Superior temporal gyrus (tissue), 1 donor: ENCODE data around the gene CORO1C.
"Not testable (repeated sequence)": the region's sequence is repeated elsewhere in the genome, so short reads cannot be mapped to it uniquely, and the experiment has no call there.

ENCODE experiments used
- DNase-seq: peaks from one replicate; pipeline ENCODE4 v3.0.0-alpha.2; 2016; ENCODE audit errors: extremely low spot score

The CORO1C gene

DNA sequence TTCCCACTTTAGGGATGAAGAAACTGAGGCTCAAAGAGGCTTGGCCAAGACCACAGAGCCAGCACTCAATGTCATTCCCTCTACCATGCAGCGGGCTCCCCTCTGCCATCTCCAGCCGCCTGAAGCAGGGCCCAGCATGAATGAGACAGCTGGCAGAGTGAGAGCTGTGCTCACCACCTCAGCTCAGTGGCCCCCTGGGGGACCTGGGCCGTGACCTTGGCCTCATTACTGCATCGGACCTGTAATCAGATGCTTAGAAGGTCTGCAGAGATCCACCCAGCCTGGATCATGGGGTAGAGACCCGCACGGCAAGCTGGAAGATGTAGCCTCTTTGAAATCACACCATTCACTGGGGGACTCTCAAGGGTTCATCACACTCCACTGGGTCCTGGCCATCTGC is 22.7 kb upstream of the CORO1C start:
- DNase-seq = no peak

- no peak for DNase-seq
These were observed 21.1 kb upstream of the CORO1C start for GRCh38 chr12:108752387-108752786.

DNA sequence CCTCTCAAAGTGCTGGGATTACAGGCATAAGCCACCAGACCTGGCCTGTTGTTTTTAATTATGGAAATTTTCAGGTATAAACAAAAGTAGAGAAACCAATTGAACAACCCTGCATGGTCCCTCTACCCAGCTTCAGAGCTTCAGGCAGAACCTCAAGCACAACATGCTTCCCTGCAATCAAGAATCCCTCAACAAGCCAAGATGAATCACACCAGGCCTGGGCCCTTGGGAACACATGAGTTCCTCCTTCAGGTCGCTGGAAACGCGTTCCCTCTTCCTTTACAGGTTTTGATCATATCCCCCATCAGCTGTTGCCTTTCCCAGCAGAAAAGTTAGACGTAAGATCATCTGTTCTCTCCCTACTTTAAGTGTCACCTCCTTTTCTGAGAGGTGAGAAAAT is 20.5 kb upstream of the CORO1C start:
- DNase-seq = no peak

- not testable (repeated sequence) for DNase-seq
These were observed 19.7 kb upstream of the CORO1C start for GRCh38 chr12:108751003-108751402.

DNA sequence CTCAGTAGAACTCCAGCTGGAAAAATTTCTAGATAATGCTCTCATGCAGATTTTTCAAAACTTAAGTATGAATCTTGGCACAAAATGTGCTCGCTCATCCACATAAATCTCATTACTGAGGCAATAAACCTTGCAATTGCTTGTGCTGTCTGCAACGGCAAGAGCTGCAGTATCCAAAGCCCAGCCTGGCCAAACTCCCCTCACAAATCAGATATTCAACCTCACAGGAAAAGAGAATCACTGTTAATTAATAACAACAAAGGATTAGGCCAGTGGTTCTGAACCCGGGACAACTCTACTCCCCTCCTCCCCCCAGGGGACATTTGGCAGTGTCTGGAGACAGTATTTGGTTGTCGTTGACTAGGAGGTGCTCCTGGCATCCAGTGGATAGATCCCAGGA is 19.2 kb upstream of the CORO1C start:
- DNase-seq = peak; percentile 14

DNA sequence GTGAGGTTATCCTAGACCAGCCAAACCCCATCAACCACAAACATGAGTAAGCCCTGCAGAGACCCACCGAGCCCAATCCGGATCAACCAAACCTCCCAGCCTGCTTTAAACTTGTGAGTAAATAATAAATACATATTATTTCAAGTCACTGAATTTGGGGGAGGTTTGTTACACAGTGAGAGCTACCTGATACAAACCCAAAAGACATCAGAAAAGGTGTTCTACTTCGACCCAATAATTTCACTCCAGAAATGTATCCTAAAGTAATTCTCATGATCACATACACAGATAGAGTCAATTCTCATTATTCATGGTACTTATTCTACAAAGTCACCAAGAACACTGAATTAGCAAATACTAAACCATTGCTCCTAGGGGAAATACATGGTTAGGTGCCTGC is 16.2 kb upstream of the CORO1C start:
- DNase-seq = no peak

DNA sequence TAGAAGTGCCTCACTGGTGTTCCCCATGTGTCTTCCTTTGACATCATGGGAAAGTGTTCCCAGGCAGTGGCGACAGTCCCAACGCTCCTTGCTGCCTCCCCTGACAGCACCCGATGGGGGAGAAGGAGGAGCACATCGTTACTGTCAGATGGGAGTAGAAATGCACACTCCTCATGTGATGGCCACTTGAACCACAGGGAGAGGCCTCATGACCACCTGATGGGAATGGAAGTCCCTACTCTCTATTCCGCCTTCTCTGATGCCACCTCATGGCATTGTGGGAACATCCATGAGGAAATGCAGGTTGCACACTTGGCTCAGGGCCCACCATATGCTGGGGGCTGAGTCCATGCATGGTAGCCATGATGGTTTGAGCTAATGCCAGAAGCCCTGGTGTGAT is 14.3 kb upstream of the CORO1C start:
- no peak for DNase-seq

- DNase-seq = no peak
These were observed 12.9 kb upstream of the CORO1C start for GRCh38 chr12:108744021-108744897.

DNA sequence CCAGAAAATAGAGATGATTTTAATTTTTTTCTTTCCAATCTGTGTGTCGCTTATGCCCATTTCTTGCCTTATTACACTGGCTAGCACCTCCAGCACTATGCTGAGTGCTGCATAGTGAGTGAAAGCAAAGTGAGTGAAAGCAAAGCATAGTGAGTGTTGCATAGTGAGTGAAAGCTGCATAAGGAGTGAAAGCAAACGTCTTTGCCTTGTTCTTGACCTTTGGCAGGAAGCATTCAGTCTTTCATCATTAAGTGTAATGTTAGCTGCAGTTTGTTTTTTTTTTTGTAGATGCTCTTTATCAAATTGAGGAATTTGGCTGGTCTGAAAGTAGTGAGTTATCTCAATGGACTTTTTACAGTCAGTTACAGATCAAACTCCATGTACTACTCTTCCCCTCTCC is 6.9 kb upstream of the CORO1C start:
- DNase-seq = no peak

- DNase-seq = no peak
These were observed 4.5 kb upstream of the CORO1C start for GRCh38 chr12:108735855-108736254.

GRCh38 chr12:108734200-108734906 is 3.0 kb upstream of the CORO1C start:
- DNase-seq = peak; percentile 60

- DNase-seq = not testable (repeated sequence)
These were observed 1.9 kb upstream of the CORO1C start for GRCh38 chr12:108733230-108733531.

DNA sequence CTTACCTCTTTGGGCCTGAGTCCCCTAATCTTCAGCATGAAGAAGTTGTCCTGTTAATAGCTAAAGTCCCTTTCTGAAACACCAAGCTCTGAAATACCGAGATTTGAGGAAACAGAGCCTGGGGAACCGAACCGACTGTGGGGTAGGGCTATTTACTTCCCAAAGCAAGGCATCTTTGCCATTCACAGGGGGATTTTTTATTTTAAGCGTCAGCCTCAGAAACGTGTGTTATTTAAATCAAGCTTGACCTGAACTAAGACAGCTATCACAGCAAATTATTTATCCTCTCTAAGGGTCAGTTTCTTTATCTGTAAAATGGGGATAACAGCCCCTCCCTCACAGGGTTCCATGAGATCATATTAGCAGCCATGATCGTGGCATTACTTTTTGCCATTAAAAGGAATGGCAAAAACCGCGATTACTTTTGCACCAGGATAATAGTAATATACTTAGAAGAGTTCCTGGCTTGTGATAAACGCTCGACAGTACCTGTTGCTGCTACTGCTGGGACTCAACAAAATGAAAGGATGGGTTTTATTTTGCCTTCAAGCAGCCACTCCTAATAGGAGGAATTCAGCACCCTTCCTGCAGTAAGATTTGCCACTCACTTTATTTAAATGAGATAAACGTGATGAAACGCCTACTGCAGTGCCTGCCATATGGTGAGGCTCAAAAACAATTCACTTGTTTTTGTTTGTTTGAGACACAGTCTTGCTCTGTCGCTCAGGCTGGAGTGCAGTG is 1.3 kb upstream of the CORO1C start:
- DNase-seq = no peak

DNA sequence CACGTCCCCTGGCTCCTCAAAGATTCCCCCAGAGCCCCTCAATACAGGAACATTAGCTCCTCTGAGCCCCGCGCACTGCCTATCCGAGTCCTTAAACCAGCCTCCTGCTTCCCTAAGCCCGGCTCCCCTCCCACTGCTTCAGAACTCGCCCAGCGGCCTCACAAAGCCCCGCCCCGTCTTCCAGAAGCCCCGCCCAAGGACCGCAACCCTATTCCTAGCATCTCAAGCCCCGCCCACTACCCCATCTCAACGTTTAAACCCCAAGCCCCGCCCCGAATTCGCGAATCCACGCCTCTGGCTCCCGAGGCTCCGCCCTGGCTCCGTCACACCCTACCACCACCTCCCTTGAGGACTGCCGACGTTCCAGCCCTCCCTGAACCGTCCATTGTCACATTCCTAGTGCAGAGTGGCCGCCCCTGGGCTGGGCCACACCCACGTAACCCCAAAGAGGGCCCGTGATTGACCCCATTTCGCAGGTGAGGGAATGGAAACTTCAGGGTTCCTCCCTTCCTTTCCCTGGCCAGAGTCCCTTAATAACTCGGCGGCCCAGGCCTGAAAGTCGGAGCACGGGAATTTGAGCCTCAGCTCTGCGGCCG is 646 bp upstream of the CORO1C start:
- peak; percentile 93 for DNase-seq

- no peak for DNase-seq
These were observed 783 bp downstream of the CORO1C start for GRCh38 chr12:108730365-108731104.

DNA sequence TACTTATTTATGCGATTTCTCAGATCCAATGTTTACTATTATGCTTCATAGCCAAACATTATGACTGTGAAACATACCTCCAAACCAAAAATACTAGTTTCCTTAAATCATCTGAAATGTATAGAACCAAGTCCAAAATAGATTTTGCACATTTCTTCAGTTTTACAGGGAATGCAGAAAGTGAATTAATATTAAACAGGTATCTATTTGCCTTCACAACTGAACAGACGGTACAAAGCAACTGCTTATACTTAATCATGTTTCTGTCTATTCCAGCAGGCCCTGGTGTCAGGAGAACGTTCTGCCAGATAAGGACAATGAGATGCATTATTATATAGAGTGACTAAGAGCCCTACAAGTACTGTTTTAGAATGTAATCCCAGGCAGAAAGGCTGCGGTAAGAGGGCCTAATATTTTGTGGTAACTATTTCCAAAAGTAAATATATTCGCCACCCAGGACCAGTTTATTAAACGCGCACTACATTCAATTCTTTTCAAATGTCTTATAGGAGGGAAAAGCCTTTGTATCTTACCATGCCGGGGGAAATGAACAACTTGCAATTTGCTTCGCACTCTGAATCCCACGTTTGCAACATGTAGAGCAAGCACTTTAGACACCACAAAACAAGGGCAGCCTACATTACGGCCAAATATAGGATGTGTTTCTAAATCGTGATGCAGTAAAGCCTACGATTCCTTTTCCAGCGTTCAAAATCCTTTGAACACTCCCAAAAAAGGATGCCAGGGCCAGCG is 1.5 kb downstream of the CORO1C start:
- peak; percentile 78 for DNase-seq

GRCh38 chr12:108728820-108729611 is 2.3 kb downstream of the CORO1C start:
- no peak for DNase-seq

DNA sequence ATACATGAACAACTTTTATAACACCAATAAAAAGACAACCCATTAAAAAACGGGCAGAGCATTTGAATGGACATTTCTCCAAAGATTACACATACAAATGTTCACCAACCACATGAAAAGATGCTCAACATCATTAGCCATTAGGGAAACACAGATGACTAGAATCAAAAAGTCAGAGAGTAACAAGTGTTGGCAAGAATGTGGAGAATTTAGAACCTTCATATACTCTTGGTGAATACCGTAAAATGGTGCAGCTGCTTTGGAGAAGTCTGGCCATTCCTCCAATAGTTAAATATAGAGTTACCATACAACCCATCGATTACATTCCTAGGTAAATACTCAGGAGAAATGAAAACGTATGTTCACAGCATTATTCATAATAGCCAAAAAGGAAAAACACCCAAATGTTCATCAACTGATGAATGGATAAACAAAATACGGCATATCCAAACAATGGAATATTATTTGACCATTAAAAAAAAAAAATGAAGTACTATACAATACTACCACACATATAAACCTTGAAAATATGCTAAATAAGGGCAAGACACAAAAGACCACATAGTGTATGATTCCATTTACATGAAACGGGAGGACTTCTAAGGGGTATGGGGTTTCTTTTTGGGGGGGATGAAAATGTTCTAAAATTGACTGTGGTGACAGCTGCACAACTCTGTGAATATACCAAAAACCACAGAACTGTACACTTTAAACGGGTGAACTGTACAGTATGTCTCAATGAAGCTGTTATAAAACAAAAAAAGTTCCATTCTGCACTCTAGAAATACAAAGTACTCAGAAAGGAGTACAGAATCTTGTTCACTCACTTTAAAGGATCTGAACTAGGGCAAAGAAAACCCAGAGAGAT is 3.2 kb downstream of the CORO1C start:
- no peak for DNase-seq

DNA sequence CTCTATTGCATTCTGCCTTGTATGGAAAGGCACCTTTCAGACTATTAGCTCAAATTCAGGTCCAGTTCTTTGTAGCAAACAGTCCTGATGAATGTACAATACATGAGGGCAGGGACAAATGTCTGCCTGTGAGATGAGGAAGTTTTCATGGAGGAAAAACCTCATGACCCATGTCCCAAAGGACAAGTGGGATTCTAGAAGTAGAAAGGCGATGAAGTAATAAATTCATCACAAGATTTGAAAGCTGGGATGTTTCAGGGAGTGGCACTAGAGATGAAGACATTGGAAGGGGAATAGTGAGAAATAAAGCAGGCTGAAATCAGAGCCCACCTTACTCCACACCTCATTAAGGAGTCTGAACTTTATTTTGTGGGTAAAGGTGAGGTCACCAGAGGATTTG is 4.2 kb downstream of the CORO1C start:
- DNase-seq = no peak
